K562 treated with DMSO at 1 percent for 48 hours (cell line): Measurements from ENCODE around the gene SPTBN2. TPM values are rescaled to one million over a fixed set of nuclear protein-coding genes. Genes with fewer than 3 reads are reported as not detected.

Experiments
- total RNA-seq: library from RNA; unstranded; fragments of 300-600 nt; gene quantifications from 2 replicates; pipeline ENCODE4 v1.2.3, GENCODE V29; 2022; ENCODE audit warnings: low replicate concordance; ENCODE audit errors: extremely low read depth

The SPTBN2 gene
- total RNA-seq: not detected in 2 replicates

DNA sequence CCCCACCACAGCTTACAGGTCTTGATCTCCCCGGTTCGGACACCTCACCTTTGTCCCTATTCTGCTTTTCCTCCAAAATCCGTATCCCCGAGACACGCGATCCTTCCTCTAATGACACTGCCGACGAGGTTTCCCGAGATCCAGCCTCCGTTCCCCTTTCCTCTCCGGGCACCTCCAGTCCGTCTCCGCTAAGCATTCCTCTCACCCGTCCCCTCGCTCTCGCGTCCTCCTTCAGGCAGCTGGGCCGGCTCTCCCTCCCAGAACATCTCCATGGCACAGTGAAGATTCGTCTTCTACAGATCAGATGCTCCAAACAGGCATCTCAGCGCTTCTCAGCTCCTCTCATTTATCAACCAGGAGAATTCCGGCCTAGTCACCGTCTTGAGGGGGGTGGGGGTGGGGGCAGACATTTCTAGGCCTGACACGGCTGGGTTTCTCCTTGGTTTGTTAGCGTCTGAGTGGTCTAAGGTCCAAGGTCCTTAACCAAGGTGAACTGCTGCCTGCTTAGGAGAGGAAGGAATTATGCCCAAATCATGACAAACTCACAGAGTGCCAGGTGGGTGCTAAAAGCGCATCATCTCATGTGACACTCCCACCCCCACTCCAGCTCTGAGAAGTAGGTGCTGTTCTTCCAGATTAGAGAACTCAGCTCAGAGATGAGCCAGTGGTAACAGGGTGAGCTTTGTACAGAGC, at the start of gene SPTBN2:
Gene SPTBN2 (minus strand): TSS at position 524 of the 693 bp plus-strand sequence. CDS start 7,976 bp downstream, outside the sequence.

DNA sequence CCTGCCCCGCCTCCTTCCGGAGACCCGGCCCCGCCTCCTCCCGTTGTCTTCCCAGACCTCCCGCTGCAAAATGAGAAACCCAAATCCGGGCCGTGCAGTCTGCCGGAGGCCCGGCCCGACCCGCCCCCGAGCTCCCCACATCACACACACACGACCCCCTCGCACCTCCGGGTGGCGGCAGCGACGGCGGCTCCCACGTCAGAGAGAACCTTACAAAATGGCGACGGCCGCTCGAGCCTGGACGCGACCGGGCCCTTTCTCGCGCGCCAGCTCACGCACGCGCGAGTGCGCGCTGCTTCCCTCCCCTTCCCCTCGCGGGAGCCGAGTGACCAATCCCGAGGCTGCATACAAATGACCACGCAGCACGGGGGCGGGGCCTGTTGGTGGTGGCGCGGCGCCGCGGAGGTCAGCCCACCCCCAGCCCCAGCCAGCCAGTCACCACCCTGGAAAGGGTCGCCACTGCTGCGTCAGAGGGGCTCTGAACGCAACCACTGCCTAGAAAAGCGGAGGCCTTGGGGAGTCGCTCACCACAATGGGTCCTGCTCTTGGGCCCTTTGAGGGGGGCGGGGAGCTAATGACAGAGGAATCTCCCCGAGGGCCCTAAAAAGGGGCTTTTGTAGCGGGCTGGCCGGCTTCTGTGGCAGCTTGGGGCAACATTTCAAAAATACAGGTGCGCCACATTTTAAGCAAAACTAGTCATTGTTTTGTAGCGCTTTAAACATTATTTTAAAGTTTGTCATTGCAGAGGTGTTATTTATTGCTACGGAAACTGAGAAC, 51.2 kb downstream of the SPTBN2 start, which contains the start of gene RBM4B:
Gene RBM4B (minus strand): TSS at position 289 of the 777 bp plus-strand sequence. CDS start 808 bp downstream, outside the sequence.

DNA sequence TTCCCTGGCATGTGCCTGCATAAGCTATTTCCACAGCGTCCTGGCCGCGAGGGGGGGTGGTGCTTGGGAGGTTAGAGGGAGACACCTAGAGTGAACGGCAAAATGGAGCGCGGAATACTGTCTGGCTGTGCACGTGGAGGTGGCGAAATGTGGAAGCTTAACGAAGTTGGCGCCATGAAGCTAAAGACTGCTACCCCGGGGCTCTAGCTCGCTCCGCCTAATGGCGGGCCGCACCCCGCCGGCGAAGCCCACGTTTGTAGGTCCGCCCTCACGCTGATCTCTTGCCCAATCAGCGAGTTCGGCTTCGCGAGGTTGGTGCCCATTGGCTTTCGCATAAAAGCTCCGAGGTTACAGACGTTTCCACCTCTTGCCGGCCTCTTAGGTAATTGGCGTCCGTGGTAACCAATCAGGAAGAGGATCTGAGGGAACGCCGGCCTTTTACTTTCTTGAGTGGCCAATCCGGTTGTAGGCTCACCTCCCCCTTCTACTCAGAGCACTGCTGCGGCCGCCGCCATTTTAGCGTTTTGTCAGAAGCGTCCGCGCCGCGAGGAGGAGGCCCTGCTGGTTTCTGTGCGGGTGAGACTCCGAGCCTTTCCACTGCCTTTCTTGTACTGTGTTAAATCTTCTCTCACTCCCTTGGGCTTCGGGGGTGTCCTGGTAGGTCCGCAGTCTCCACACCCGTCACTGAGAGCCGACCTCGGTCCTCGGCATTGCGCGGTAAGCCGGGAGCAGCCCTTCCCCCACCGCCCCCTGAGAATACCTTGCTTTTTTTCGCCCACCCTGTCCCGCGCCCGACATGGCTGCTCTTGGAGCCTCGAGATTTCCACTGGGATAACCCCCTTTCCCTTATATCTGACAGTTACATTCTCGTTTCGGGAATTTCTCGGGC, 90.6 kb downstream of the SPTBN2 start, which contains the start of gene RBM4:
Gene RBM4 (plus strand): TSS at position 527 of the 889 bp plus-strand sequence. CDS start 1,009 bp downstream, outside the sequence.

Other genes with a start within 250 kb of the SPTBN2 start
- gene DPP3, start 248.8 kb downstream of the SPTBN2 start, total RNA-seq: not detected in 2 replicates
- gene BBS1, start 218.6 kb downstream of the SPTBN2 start, total RNA-seq: not detected in 2 replicates
- gene ZDHHC24, start 183.2 kb downstream of the SPTBN2 start, total RNA-seq: not detected in 2 replicates
- not detected in 2 replicates for gene ACTN3, start 182.3 kb downstream of the SPTBN2 start, total RNA-seq
- not detected in 2 replicates for gene CTSF, start 160.6 kb downstream of the SPTBN2 start, total RNA-seq
- not detected in 2 replicates for gene CCDC87, start 136.2 kb downstream of the SPTBN2 start, total RNA-seq
- gene CCS, start 136.0 kb downstream of the SPTBN2 start, total RNA-seq: not detected in 2 replicates
- gene RBM14, start 112.6 kb downstream of the SPTBN2 start, total RNA-seq: not detected in 2 replicates
- not detected in 2 replicates for gene RBM4, start 90.5 kb downstream of the SPTBN2 start, total RNA-seq
- not detected in 2 replicates for gene RBM4B, start 51.3 kb downstream of the SPTBN2 start, total RNA-seq
- not detected in 2 replicates for gene RCE1, start 114.2 kb upstream of the SPTBN2 start, total RNA-seq
- not detected in 2 replicates for gene LRFN4, start 127.8 kb upstream of the SPTBN2 start, total RNA-seq
- not detected in 2 replicates for gene PC, start 229.2 kb upstream of the SPTBN2 start, total RNA-seq
- not detected in 2 replicates for gene C11orf86, start 246.1 kb upstream of the SPTBN2 start, total RNA-seq